ENCODE results near the gene ENTREP1. TPM values are rescaled to one million over a fixed set of nuclear protein-coding genes. Genes with fewer than 3 reads are reported as not detected.

The ENTREP1 gene
- total RNA-seq, 1 experiment from 2014 or later: not detected

DNA sequence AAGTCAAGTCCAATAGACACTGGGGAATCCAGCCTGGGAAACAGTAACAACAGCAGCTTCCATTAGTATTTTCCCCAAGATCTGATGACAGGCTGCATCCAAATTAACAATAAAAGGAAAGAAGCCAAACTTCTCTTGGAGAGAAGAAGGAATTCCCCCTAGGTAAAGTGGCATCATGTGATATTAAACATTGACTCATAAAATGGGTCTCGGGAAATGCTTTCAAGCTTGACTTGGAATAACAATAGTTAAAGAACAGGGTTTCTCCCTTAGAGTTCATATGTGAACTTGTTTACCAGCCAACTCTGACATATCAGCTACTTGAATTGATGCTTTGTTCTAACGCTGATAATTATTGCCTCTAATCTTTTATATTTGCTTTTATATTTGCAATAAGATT lies 45.4 kb downstream of the ENTREP1 start:
- ChIA-PET CTCF (no interaction called here), POLR2A (no interaction called here)
- H3K4me3 Mint-ChIP-seq (ENCODE audit: unreplicated experiment): no peak overlapping the region
- TF ChIP-seq, protein P1, sequence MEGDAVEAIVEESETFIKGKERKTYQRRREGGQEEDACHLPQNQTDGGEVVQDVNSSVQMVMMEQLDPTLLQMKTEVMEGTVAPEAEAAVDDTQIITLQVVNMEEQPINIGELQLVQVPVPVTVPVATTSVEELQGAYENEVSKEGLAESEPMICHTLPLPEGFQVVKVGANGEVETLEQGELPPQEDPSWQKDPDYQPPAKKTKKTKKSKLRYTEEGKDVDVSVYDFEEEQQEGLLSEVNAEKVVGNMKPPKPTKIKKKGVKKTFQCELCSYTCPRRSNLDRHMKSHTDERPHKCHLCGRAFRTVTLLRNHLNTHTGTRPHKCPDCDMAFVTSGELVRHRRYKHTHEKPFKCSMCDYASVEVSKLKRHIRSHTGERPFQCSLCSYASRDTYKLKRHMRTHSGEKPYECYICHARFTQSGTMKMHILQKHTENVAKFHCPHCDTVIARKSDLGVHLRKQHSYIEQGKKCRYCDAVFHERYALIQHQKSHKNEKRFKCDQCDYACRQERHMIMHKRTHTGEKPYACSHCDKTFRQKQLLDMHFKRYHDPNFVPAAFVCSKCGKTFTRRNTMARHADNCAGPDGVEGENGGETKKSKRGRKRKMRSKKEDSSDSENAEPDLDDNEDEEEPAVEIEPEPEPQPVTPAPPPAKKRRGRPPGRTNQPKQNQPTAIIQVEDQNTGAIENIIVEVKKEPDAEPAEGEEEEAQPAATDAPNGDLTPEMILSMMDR (IDR thresholded peaks at IDR 0.05; ENCODE audit: insufficient read depth in 1 of 2, low read depth in 1 of 2, low read length in 1 of 2, severe bottlenecking in 1 of 2, unreplicated experiment in 1 of 2): no peak
- Histone ChIP-seq H3K9me3 (no peaks in the 10 kb centered on the region), H3K27me3 (replicated peaks; ENCODE audit: control insufficient read depth, insufficient read depth, low read length) (no peaks in the 10 kb centered on the region), H3K36me3 (ENCODE audit: control insufficient read depth, insufficient read depth, low read length) (no peaks in the 10 kb centered on the region), H3K4me1 (no peaks in the 10 kb centered on the region), H3K4me3 (ENCODE audit: low read depth, low read length) (no peak overlapping the region)
- DNase-seq: no peak
- H3K4me1 Mint-ChIP-seq (ENCODE audit: low read depth, unreplicated experiment): no peaks in the 10 kb centered on the region
- no TSS peak for BruUV-seq (replicated peaks)
- H3K27me3 Mint-ChIP-seq (ENCODE audit: insufficient read depth, unreplicated experiment): no peaks in the 10 kb centered on the region
- H3K27ac Mint-ChIP-seq (ENCODE audit: unreplicated experiment): no peak overlapping the region
- H3K36me3 Mint-ChIP-seq (ENCODE audit: insufficient read depth, unreplicated experiment): no peaks in the 10 kb centered on the region
- intact Hi-C loops (cut with micrococcal nuclease; ENCODE audit: unreplicated experiment): no loop called here
- H3K9me3 Mint-ChIP-seq (ENCODE audit: unreplicated experiment): no peaks in the 10 kb centered on the region

DNA sequence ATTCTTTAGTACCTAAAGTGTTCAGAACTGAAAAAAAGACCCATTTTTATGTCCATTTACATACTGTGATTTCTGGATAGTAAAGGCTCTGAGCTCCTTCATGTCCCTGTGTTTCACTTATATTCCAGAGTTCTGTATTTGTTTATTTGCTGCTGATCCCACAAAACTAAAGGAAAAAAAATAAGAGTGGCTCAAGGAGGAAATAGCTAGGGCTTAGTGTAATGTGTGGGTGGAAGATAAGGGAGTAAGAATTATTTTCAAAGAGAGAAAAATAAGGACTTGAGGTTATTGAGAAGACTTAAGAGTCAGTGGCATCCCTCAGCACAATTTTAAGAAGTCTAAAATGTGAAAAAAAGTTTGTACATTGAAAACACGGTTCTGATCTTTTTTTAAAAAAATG lies 46.0 kb downstream of the ENTREP1 start:
- Histone ChIP-seq H3K27me3 (replicated peaks; ENCODE audit: control insufficient read depth, insufficient read depth, low read length) (no peaks in the 10 kb centered on the region), H3K4me3 (ENCODE audit: low read depth, low read length) (no peak overlapping the region), H3K4me1 (no peaks in the 10 kb centered on the region), H3K9me3 (no peaks in the 10 kb centered on the region), H3K36me3 (ENCODE audit: control insufficient read depth, insufficient read depth, low read length) (no peaks in the 10 kb centered on the region)
- H3K36me3 Mint-ChIP-seq (ENCODE audit: insufficient read depth, unreplicated experiment): no peaks in the 10 kb centered on the region
- DNase-seq: no peak
- ChIA-PET POLR2A (no interaction called here), CTCF (no interaction called here)
- no TSS peak for BruUV-seq (replicated peaks)
- intact Hi-C loops (cut with micrococcal nuclease; ENCODE audit: unreplicated experiment): no loop called here
- H3K27me3 Mint-ChIP-seq (ENCODE audit: insufficient read depth, unreplicated experiment): no peaks in the 10 kb centered on the region
- TF ChIP-seq, protein P1 (IDR thresholded peaks at IDR 0.05; ENCODE audit: insufficient read depth in 1 of 2, low read depth in 1 of 2, low read length in 1 of 2, severe bottlenecking in 1 of 2, unreplicated experiment in 1 of 2): no peak
- H3K9me3 Mint-ChIP-seq (ENCODE audit: unreplicated experiment): no peaks in the 10 kb centered on the region
- no peak overlapping the region for H3K4me3 Mint-ChIP-seq (ENCODE audit: unreplicated experiment)
- H3K4me1 Mint-ChIP-seq (ENCODE audit: low read depth, unreplicated experiment): no peaks in the 10 kb centered on the region
- no peak overlapping the region for H3K27ac Mint-ChIP-seq (ENCODE audit: unreplicated experiment)

DNA sequence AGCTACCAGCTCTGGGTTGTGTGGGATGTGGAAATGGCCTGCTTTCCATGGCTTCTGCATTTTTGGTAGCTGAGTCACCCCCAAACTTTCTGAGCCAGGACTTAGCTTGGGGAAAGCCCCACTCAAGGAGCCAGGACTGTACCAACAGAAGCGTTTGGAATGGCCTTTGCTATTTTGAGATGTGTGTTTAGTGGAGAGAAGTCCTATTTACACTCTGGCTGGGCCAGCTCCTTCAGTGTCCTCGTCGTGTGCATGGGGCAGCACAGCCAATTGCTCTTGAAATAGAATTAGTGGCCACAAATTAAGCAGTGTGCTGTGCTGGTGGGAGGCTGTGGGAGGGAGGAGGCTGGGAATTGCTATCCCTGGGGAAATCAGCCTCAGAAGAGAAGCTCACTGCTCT lies 51.6 kb downstream of the ENTREP1 start:
- no peak overlapping the region for H3K4me3 ChIP-seq (ENCODE audit: low read depth, low read length)
- TF ChIP-seq, protein P1 (IDR thresholded peaks at IDR 0.05; ENCODE audit: insufficient read depth in 1 of 2, low read depth in 1 of 2, low read length in 1 of 2, severe bottlenecking in 1 of 2, unreplicated experiment in 1 of 2): no peak
- no peaks in the 10 kb centered on the region for H3K9me3 ChIP-seq
- H3K27ac Mint-ChIP-seq (ENCODE audit: unreplicated experiment): no peak overlapping the region
- H3K27me3 Mint-ChIP-seq (ENCODE audit: insufficient read depth, unreplicated experiment): no peaks in the 10 kb centered on the region
- no peaks in the 10 kb centered on the region for H3K36me3 ChIP-seq (ENCODE audit: control insufficient read depth, insufficient read depth, low read length)
- H3K4me1 Mint-ChIP-seq (ENCODE audit: low read depth, unreplicated experiment): no peaks in the 10 kb centered on the region
- no peaks in the 10 kb centered on the region for H3K36me3 Mint-ChIP-seq (ENCODE audit: insufficient read depth, unreplicated experiment)
- POLR2A ChIA-PET: no interaction called here
- H3K4me1 ChIP-seq: no peaks in the 10 kb centered on the region
- no peaks in the 10 kb centered on the region for H3K9me3 Mint-ChIP-seq (ENCODE audit: unreplicated experiment)
- no TSS peak for BruUV-seq (replicated peaks)
- DNase-seq: no peak
- no peak overlapping the region for H3K4me3 Mint-ChIP-seq (ENCODE audit: unreplicated experiment)
- CTCF ChIA-PET: no interaction called here
- H3K27me3 ChIP-seq (replicated peaks; ENCODE audit: control insufficient read depth, insufficient read depth, low read length): no peaks in the 10 kb centered on the region
- intact Hi-C loops (cut with micrococcal nuclease; ENCODE audit: unreplicated experiment): no loop called here

Measured in Caco-2 (cell line).